CD4-positive, alpha-beta T cell treated with Interleukin-4 for 1 hour (primary cell): Measurements from ENCODE around the gene OR51D1.

Experiments used
- DNase-seq, 2 donors: peaks; one replicate each; pipeline ENCODE4 v3.0.0-alpha.2; 2020 to 2022

The OR51D1 gene

DNA sequence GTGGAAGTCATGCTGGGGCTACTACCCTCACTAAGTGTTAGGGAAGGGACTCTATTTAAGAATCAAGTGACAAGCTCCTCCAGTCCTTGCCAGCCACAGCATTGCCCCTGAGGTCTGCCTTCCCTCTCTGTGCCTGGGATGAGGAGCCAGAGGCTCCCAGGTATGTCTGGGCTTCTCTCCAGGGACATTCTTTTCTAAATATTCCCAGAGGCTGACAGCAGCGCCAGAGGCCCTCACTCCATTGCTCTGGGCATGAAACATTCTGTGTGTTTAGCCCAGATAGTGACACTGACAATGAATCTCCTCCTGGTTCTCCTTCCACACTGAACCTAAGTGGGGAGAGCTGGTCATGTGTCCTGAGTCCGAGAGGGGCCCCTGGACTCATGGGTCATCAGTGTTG, 8.7 kb downstream of the OR51D1 start:
- no peak for DNase-seq

GRCh38 chr11:4647766-4648165, 10.5 kb downstream of the OR51D1 start:
- DNase-seq = no peak

GRCh38 chr11:4654635-4655369, 17.5 kb downstream of the OR51D1 start:
- no peak for DNase-seq

- no peak for DNase-seq
Observed at GRCh38 chr11:4658629-4659445, 21.6 kb downstream of the OR51D1 start.

DNA sequence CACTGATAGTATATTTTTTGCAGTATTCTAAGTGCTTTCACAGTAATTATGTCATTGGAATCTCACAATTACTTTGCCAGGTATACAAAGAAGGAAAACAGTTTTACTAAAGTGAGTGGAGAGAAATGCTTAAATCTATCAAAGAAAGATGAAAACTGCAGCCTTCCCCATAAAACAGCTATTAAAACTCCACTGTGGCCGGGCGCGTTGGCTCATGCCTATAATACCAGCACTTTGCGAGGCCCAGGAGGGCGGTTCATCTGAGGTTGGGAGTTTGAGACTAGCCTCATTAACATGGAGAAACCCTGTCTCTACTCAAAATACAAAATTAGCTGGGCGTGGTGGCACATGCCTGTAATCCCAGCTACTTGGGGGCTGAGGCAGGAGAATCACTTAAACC, 25.6 kb downstream of the OR51D1 start:
- DNase-seq = no peak

GRCh38 chr11:4664183-4664582, 26.9 kb downstream of the OR51D1 start:
- no peak for DNase-seq

DNA sequence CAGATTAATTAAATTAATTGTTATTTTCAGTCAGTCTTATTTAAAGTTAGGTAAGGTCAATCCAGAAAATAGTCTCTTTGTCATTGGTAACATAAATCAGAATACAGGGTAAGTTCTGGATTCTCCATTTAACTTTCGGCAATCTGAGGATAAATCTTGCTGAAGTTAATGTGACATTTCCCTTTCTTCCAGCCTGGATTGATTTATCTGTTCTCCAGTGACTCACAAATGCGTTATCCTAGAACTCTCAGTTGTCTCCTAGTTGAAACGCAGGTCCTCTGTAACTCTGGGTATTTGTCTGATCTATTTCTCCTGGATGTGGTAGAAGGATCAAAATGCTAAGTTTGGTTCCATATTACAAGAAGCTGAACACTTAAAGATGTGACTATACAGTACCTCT, 27.5 kb downstream of the OR51D1 start:
- no peak for DNase-seq

GRCh38 chr11:4665424-4665823, 28.1 kb downstream of the OR51D1 start:
- DNase-seq = no peak

- DNase-seq = no peak
Observed at GRCh38 chr11:4671741-4672140, 34.5 kb downstream of the OR51D1 start.

DNA sequence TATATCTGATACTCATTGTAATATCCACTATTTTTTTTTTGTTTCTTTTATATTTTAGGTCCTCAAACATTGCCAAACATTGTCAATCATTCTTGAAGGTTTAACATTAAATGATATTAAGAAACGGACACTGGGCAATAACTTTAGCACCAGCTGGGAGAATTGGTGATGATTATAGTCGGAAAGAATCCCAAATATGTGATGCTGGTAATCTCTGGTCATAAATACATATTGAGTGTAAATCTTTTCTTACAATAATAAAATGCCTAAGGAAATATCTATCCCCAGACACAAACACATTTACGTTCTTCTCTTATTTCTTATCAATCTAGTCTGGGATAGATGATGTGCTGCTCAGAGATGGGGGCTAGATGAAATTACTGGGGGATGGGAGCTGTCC, 35.2 kb downstream of the OR51D1 start:
- no peak for DNase-seq

GRCh38 chr11:4673781-4674180, 36.5 kb downstream of the OR51D1 start:
- DNase-seq = no peak

GRCh38 chr11:4677948-4678347, 40.7 kb downstream of the OR51D1 start:
- no peak for DNase-seq

- DNase-seq = no peak
Observed at GRCh38 chr11:4680341-4680740, 43.1 kb downstream of the OR51D1 start.

GRCh38 chr11:4682623-4683419, 45.5 kb downstream of the OR51D1 start:
- DNase-seq = no peak

GRCh38 chr11:4684631-4685285, 47.5 kb downstream of the OR51D1 start:
- no peak for DNase-seq
